Activated CD4-positive, alpha-beta memory T cell treated with anti-CD3 and anti-CD28 coated beads for 36 hours (primary cell): ENCODE results near the gene JAM2. TPM values are rescaled to one million over a fixed set of nuclear protein-coding genes. Genes with fewer than 3 reads are reported as not detected.

Experiments
- CTCF ChIA-PET: fragments of 350-600 bp; sonication (Branson Sonifier 250); formaldehyde crosslinking; loops from one replicate; lab custom pipeline; 2021; ENCODE audit warnings: antibody characterized with exemption, inconsistent platforms; lab: Charles Lee
- POLR2A ChIA-PET: fragments of 350-600 bp; sonication (Branson Sonifier 250); formaldehyde crosslinking; loops from one replicate; lab custom pipeline; 2021; ENCODE audit warnings: antibody characterized with exemption; lab: Charles Lee
- DNase-seq: peaks from one replicate; pipeline ENCODE4 v3.0.0-alpha.2; 2020
- H3K27ac Mint-ChIP-seq: one replicate; pipeline ENCODE4 v1.8.0; 2021; ENCODE audit warnings: mixed read lengths
- H3K27me3 Mint-ChIP-seq: one replicate; pipeline ENCODE4 v1.8.0; 2021; ENCODE audit warnings: mixed read lengths
- H3K36me3 Mint-ChIP-seq: one replicate; pipeline ENCODE4 v1.8.0; 2021; ENCODE audit warnings: mixed read lengths
- H3K4me1 Mint-ChIP-seq: one replicate; pipeline ENCODE4 v1.8.0; 2021; ENCODE audit warnings: low read depth, mixed read lengths
- H3K4me3 Mint-ChIP-seq: one replicate; pipeline ENCODE4 v1.8.0; 2021; ENCODE audit warnings: mild to moderate bottlenecking, mixed read lengths
- H3K9me3 Mint-ChIP-seq: one replicate; pipeline ENCODE4 v1.8.0; 2021; ENCODE audit warnings: mixed read lengths
- intact Hi-C: fragments of 100-400 bp; cut with micrococcal nuclease; formaldehyde crosslinking; loops from one replicate; pipeline ENCODE4 v1.15.1; 2023
- total RNA-seq, 2 experiments: library from RNA; stranded (reverse); gene quantifications; one replicate each; pipeline ENCODE4 v1.2.3, GENCODE V29; 2021

The JAM2 gene
- total RNA-seq, 2 experiments from 2014 or later = 0.58 to 1.2 TPM

- Mint-ChIP-seq H3K27ac (peak overlapping the region; percentile 100), H3K9me3 (no peaks in the 10 kb centered on the region), H3K36me3 (peaks cover 23% of the 10 kb centered on the region), H3K4me3 (peak overlapping the region; percentile 98), H3K4me1 (peaks cover 45% of the 10 kb centered on the region), H3K27me3 (peaks cover 1% of the 10 kb centered on the region)
- CTCF ChIA-PET = interaction anchor here (0.7 to 3.2 kb wide), 7 partner anchors 8 to 468 kb away, joined by 3 to 32 read pairs (median 3); partner anchors contain the start of gene MRPL39
- intact Hi-C loops = loop anchor here (1.0 to 10.0 kb wide), 12 partner anchors 25 to 436 kb away; partner anchors contain the start of genes APP and JAM2
- peak; percentile 37 for DNase-seq
- POLR2A ChIA-PET = interaction anchor here (1.2 to 2.2 kb wide), 6 partner anchors 22 to 129 kb away, joined by 3 to 7 read pairs (median 4); no protein-coding TSS in a partner anchor
These were observed 95.0 kb downstream of the JAM2 start for GRCh38 chr21:25733859-25734653.

GRCh38 chr21:25734654-25734903 lies 95.5 kb downstream of the JAM2 start:
- Mint-ChIP-seq H3K4me1 (peaks cover 50% of the 10 kb centered on the region), H3K9me3 (no peaks in the 10 kb centered on the region), H3K27ac (peak overlapping the region; percentile 100), H3K27me3 (peaks cover 1% of the 10 kb centered on the region), H3K36me3 (peaks cover 19% of the 10 kb centered on the region), H3K4me3 (peak overlapping the region; percentile 98)
- intact Hi-C loops = loop anchor here (1.0 to 10.0 kb wide), 12 partner anchors 24 to 436 kb away; partner anchors contain the start of genes APP and JAM2
- CTCF ChIA-PET = interaction anchor here (0.7 to 3.2 kb wide), 6 partner anchors 8 to 468 kb away, joined by 3 to 32 read pairs (median 3); partner anchors contain the start of gene MRPL39
- POLR2A ChIA-PET = interaction anchor here (1.2 to 2.2 kb wide), 6 partner anchors 22 to 129 kb away, joined by 3 to 7 read pairs (median 4); no protein-coding TSS in a partner anchor
- no peak for DNase-seq

GRCh38 chr21:25734904-25735645 lies 96.0 kb downstream of the JAM2 start, which contains the start of the genes ATP5PF and GABPA:
TSS of gene ATP5PF (minus strand) at chr21:25734904. CDS start at chr21:25729794, 5,110 bp downstream.
TSS of gene GABPA (plus strand) at chr21:25734972. CDS start at chr21:25741599, 6,627 bp downstream.
- peak within 1 kb of the TSS; percentile 100 for H3K27ac Mint-ChIP-seq
- no peaks in the 10 kb centered on the region for H3K9me3 Mint-ChIP-seq
- ChIA-PET CTCF (interaction anchor here (0.7 to 3.2 kb wide), 6 partner anchors 9 to 467 kb away, joined by 3 to 32 read pairs (median 3); partner anchors contain the start of gene MRPL39), POLR2A (interaction anchor here (1.2 to 2.2 kb wide), 5 partner anchors 23 to 128 kb away, joined by 3 to 7 read pairs (median 4); no protein-coding TSS in a partner anchor)
- intact Hi-C loops = loop anchor here (1.0 to 10.0 kb wide), 13 partner anchors 24 to 435 kb away; partner anchors contain the start of genes APP and JAM2
- H3K27me3 Mint-ChIP-seq = peaks cover 1% of the 10 kb centered on the region
- peaks cover 16% of the 10 kb centered on the region for H3K36me3 Mint-ChIP-seq
- H3K4me3 Mint-ChIP-seq = peak within 1 kb of the TSS; percentile 98
- DNase-seq = peak; percentile 99
- peaks cover 52% of the 10 kb centered on the region for H3K4me1 Mint-ChIP-seq

- Mint-ChIP-seq H3K4me3 (peak overlapping the region; percentile 98), H3K27ac (peak overlapping the region; percentile 100), H3K4me1 (peaks cover 52% of the 10 kb centered on the region), H3K9me3 (no peaks in the 10 kb centered on the region), H3K36me3 (peaks cover 15% of the 10 kb centered on the region), H3K27me3 (peaks cover 1% of the 10 kb centered on the region)
- intact Hi-C loops = loop anchor here (1.0 to 10.0 kb wide), 6 partner anchors 23 to 279 kb away; no protein-coding TSS in a partner anchor
- POLR2A ChIA-PET = interaction anchor here (1.1 to 2.2 kb wide), 5 partner anchors 23 to 129 kb away, joined by 3 to 7 read pairs (median 4); no protein-coding TSS in a partner anchor
- peak; percentile 87 for DNase-seq
- CTCF ChIA-PET = interaction anchor here (0.9 to 3.2 kb wide), 4 partner anchors 65 to 131 kb away, joined by 3 to 32 read pairs (median 5); partner anchors contain the start of gene MRPL39
These were observed 96.9 kb downstream of the JAM2 start for GRCh38 chr21:25735646-25736597.

GRCh38 chr21:25737421-25737820 lies 98.4 kb downstream of the JAM2 start:
- Mint-ChIP-seq H3K4me1 (peaks cover 48% of the 10 kb centered on the region), H3K27ac (no peak overlapping the region), H3K36me3 (peaks cover 13% of the 10 kb centered on the region), H3K27me3 (peaks cover 1% of the 10 kb centered on the region), H3K4me3 (no peak overlapping the region), H3K9me3 (no peaks in the 10 kb centered on the region)
- intact Hi-C loops = loop anchor here (10.0 kb wide), 1 partner anchor 223 kb away; no protein-coding TSS in a partner anchor
- DNase-seq = no peak
- ChIA-PET CTCF (interaction anchor here (0.9 to 3.2 kb wide), 2 partner anchors 64 to 130 kb away, joined by 4 to 32 read pairs; partner anchors contain the start of gene MRPL39), POLR2A (no interaction called here)

GRCh38 chr21:25742900-25743299 lies 103.8 kb downstream of the JAM2 start:
- intact Hi-C loops = no loop called here
- DNase-seq = no peak
- no peak overlapping the region for H3K27ac Mint-ChIP-seq
- H3K4me1 Mint-ChIP-seq = peaks cover 21% of the 10 kb centered on the region
- H3K36me3 Mint-ChIP-seq = peaks cover 5% of the 10 kb centered on the region
- H3K4me3 Mint-ChIP-seq = no peak overlapping the region
- POLR2A ChIA-PET = no interaction called here
- H3K27me3 Mint-ChIP-seq = no peaks in the 10 kb centered on the region
- CTCF ChIA-PET = interaction anchor here (0.6 to 1.0 kb wide), 2 partner anchors 134 to 153 kb away, joined by 4 read pairs; no protein-coding TSS in a partner anchor
- no peaks in the 10 kb centered on the region for H3K9me3 Mint-ChIP-seq

GRCh38 chr21:25744854-25745253 lies 105.8 kb downstream of the JAM2 start:
- Mint-ChIP-seq H3K27me3 (no peaks in the 10 kb centered on the region), H3K27ac (no peak overlapping the region), H3K4me1 (peaks cover 8% of the 10 kb centered on the region), H3K9me3 (no peaks in the 10 kb centered on the region), H3K36me3 (peaks cover 8% of the 10 kb centered on the region), H3K4me3 (no peak overlapping the region)
- CTCF ChIA-PET = interaction anchor here (1.3 to 1.9 kb wide), 2 partner anchors 57 to 136 kb away, joined by 4 to 8 read pairs; no protein-coding TSS in a partner anchor
- intact Hi-C loops = no loop called here
- DNase-seq = no peak
- POLR2A ChIA-PET = no interaction called here

GRCh38 chr21:25750085-25750484 lies 111.0 kb downstream of the JAM2 start:
- no peaks in the 10 kb centered on the region for H3K4me1 Mint-ChIP-seq
- ChIA-PET CTCF (no interaction called here), POLR2A (no interaction called here)
- H3K27ac Mint-ChIP-seq = no peak overlapping the region
- DNase-seq = no peak
- H3K27me3 Mint-ChIP-seq = no peaks in the 10 kb centered on the region
- intact Hi-C loops = no loop called here
- peaks cover 15% of the 10 kb centered on the region for H3K36me3 Mint-ChIP-seq
- no peaks in the 10 kb centered on the region for H3K9me3 Mint-ChIP-seq
- H3K4me3 Mint-ChIP-seq = no peak overlapping the region

GRCh38 chr21:25752416-25752815 lies 113.4 kb downstream of the JAM2 start:
- H3K27me3 Mint-ChIP-seq = no peaks in the 10 kb centered on the region
- intact Hi-C loops = no loop called here
- H3K36me3 Mint-ChIP-seq = peaks cover 22% of the 10 kb centered on the region
- H3K4me1 Mint-ChIP-seq = peaks cover 9% of the 10 kb centered on the region
- no peak for DNase-seq
- no peak overlapping the region for H3K4me3 Mint-ChIP-seq
- ChIA-PET CTCF (interaction anchor here (1.1 kb wide), 1 partner anchor 49 kb away, joined by 3 read pairs; no protein-coding TSS in a partner anchor), POLR2A (no interaction called here)
- no peaks in the 10 kb centered on the region for H3K9me3 Mint-ChIP-seq
- no peak overlapping the region for H3K27ac Mint-ChIP-seq

- DNase-seq = no peak
- no peak overlapping the region for H3K4me3 Mint-ChIP-seq
- H3K4me1 Mint-ChIP-seq = peaks cover 29% of the 10 kb centered on the region
- ChIA-PET POLR2A (no interaction called here), CTCF (no interaction called here)
- H3K9me3 Mint-ChIP-seq = no peaks in the 10 kb centered on the region
- no peaks in the 10 kb centered on the region for H3K27me3 Mint-ChIP-seq
- H3K27ac Mint-ChIP-seq = no peak overlapping the region
- intact Hi-C loops = no loop called here
- peaks cover 48% of the 10 kb centered on the region for H3K36me3 Mint-ChIP-seq
These were observed 117.3 kb downstream of the JAM2 start for GRCh38 chr21:25756190-25756932.
